Caco-2 (cell line): ENCODE results near the gene C17orf113. TPM values are rescaled to one million over a fixed set of nuclear protein-coding genes. Genes with fewer than 3 reads are reported as not detected.

Source experiments
- BruUV-seq: library from RNA; stranded (reverse); fragments of 400-500 nt; replicated peaks from 2 replicates; lab custom pipeline; 2021; lab: Mats Ljungman, UMichigan
- CTCF ChIA-PET: fragments of 300-600 bp; sonication (Branson Sonifier 250); formaldehyde crosslinking; loops from one replicate; lab custom pipeline; 2022; ENCODE audit warnings: antibody characterized with exemption; lab: Charles Lee
- POLR2A ChIA-PET: fragments of 300-600 bp; sonication (Branson Sonifier 250); formaldehyde crosslinking; loops from one replicate; lab custom pipeline; 2022; ENCODE audit warnings: antibody characterized with exemption; lab: Charles Lee
- DNase-seq, 2 experiments: peaks; one replicate each; pipeline versions ENCODE4 v3.0.0 to v3.0.0-alpha.2; 2020 to 2022
- H3K27me3 ChIP-seq: replicated peaks from 2 replicates; pipeline ENCODE4 v1.6.0; 2011; ENCODE audit warnings: low read length; ENCODE audit not compliant: control insufficient read depth, insufficient read depth
- H3K36me3 ChIP-seq: 2 replicates; pipeline ENCODE4 v1.5.1; 2011; ENCODE audit warnings: low read length; ENCODE audit not compliant: control insufficient read depth, insufficient read depth
- H3K4me1 ChIP-seq: fragments of 250-450 bp; sonication (Bioruptor Pico); 2 replicates; pipeline ENCODE4 v1.5.1; 2020; ENCODE audit warnings: mild to moderate bottlenecking
- H3K4me3 ChIP-seq: 2 replicates; pipeline ENCODE4 v1.5.1; 2011; ENCODE audit warnings: low read depth, mild to moderate bottlenecking, control low read depth, low read length
- H3K9me3 ChIP-seq: fragments of 250-450 bp; sonication (Bioruptor Pico); 2 replicates; pipeline ENCODE4 v1.5.1; 2020; ENCODE audit warnings: mild to moderate bottlenecking, moderate library complexity
- H3K27ac Mint-ChIP-seq: one replicate; pipeline ENCODE4 v1.8.0; 2022; ENCODE audit warnings: mixed read lengths; ENCODE audit not compliant: unreplicated experiment
- H3K27me3 Mint-ChIP-seq: one replicate; pipeline ENCODE4 v1.8.0; 2022; ENCODE audit warnings: mixed read lengths; ENCODE audit not compliant: insufficient read depth, unreplicated experiment
- H3K36me3 Mint-ChIP-seq: one replicate; pipeline ENCODE4 v1.8.0; 2022; ENCODE audit warnings: mild to moderate bottlenecking, mixed read lengths; ENCODE audit not compliant: insufficient read depth, unreplicated experiment
- H3K4me1 Mint-ChIP-seq: one replicate; pipeline ENCODE4 v1.8.0; 2022; ENCODE audit warnings: low read depth, mixed read lengths; ENCODE audit not compliant: unreplicated experiment
- H3K4me3 Mint-ChIP-seq: one replicate; pipeline ENCODE4 v1.8.0; 2022; ENCODE audit warnings: mild to moderate bottlenecking, moderate library complexity, mixed read lengths; ENCODE audit not compliant: unreplicated experiment
- H3K9me3 Mint-ChIP-seq: one replicate; pipeline ENCODE4 v1.8.0; 2022; ENCODE audit warnings: mixed read lengths; ENCODE audit not compliant: unreplicated experiment
- CTCF ChIP-seq, 2 experiments: fragments of 200-600 bp in 1 of 2; IDR thresholded peaks; 1 replicate in 1 of 2; 2 replicates in 1 of 2; pipeline versions ENCODE4 v1.5.1 to v1.8.0; 2011 to 2022; ENCODE audit warnings: antibody characterized with exemption in 1 of 2, control low read depth in 1 of 2, inconsistent platforms in 1 of 2, low read depth in 1 of 2, low read length in 1 of 2, mild to moderate bottlenecking in 1 of 2, moderate library complexity in 1 of 2; ENCODE audit not compliant: insufficient read depth in 1 of 2, severe bottlenecking in 1 of 2, unreplicated experiment in 1 of 2
- intact Hi-C: fragments of 100-400 bp; cut with micrococcal nuclease; formaldehyde crosslinking; loops from one replicate; pipeline ENCODE4 v1.10.0; 2022; ENCODE audit not compliant: unreplicated experiment
- total RNA-seq: library from RNA; stranded (reverse); gene quantifications from 2 replicates; pipeline ENCODE4 v1.2.3, GENCODE V29; 2022

C17orf113 gene
- total RNA-seq, 1 experiment from 2014 or later: 4.7 TPM

DNA sequence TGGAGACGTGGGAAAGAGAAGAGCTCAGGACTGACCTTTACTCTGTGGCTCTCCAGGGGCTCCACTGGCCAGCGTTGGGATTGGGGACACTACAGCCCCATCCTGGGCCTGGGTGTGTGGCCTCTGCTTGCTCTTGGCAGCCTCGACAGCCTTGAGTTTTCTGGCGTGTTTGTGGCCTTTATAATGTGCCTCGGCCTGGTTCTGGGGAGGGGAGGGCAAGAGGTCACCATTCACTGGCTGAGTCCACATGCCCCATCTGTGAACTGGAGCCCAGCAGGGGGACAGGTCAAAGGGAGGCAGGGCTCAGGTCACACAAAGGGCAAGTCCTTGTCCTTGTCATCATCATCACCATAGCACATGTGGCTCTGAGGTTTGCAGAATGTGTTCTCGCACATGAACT is 18.8 kb downstream of the C17orf113 start:
- H3K4me3 ChIP-seq: no peak overlapping the region
- intact Hi-C loops: no loop called here
- H3K4me1 ChIP-seq: no peaks in the 10 kb centered on the region
- H3K27me3 ChIP-seq: no peaks in the 10 kb centered on the region
- no peak overlapping the region for H3K4me3 Mint-ChIP-seq
- H3K9me3 ChIP-seq: no peaks in the 10 kb centered on the region
- H3K36me3 Mint-ChIP-seq: peaks cover 5% of the 10 kb centered on the region
- H3K9me3 Mint-ChIP-seq: no peaks in the 10 kb centered on the region
- ChIA-PET POLR2A (no interaction called here), CTCF (interaction anchor here (1.1 to 1.2 kb wide), 2 partner anchors 27 to 66 kb away, joined by 3 to 5 read pairs; no protein-coding TSS in a partner anchor)
- no TSS peak for BruUV-seq
- H3K27ac Mint-ChIP-seq: no peak overlapping the region
- TF ChIP-seq CTCF (IDR thresholded peaks at IDR 0.05; ENCODE audit: insufficient read depth in 1 of 2, low read depth in 1 of 2, low read length in 1 of 2, severe bottlenecking in 1 of 2, unreplicated experiment in 1 of 2): no peak
- no peaks in the 10 kb centered on the region for H3K27me3 Mint-ChIP-seq
- peaks cover 8% of the 10 kb centered on the region for H3K4me1 Mint-ChIP-seq
- DNase-seq: no peak
- H3K36me3 ChIP-seq: no peaks in the 10 kb centered on the region

GRCh38 chr17:42028791-42029127 is 21.6 kb downstream of the C17orf113 start:
- no TSS peak for BruUV-seq
- H3K4me1 ChIP-seq: peaks cover 17% of the 10 kb centered on the region

More at GRCh38 chr17:42028791-42029127, 21.6 kb downstream of the C17orf113 start:
- peaks cover 22% of the 10 kb centered on the region for H3K4me1 Mint-ChIP-seq
- H3K27ac Mint-ChIP-seq: peak overlapping the region; percentile 40
- no peaks in the 10 kb centered on the region for H3K9me3 ChIP-seq
- no peak overlapping the region for H3K4me3 Mint-ChIP-seq
- H3K36me3 Mint-ChIP-seq: peaks cover 5% of the 10 kb centered on the region
- ChIA-PET CTCF (interaction anchor here (0.8 to 1.5 kb wide), 6 partner anchors 9 to 66 kb away, joined by 3 to 4 read pairs (median 4); partner anchors contain the start of genes DNAJC7 and NKIRAS2), POLR2A (no interaction called here)
- no peaks in the 10 kb centered on the region for H3K27me3 Mint-ChIP-seq
- H3K9me3 Mint-ChIP-seq: no peaks in the 10 kb centered on the region
- 0 out of 2 replicates have a peak, but pooled peaks cover 2% of the 10 kb centered on the region for H3K36me3 ChIP-seq
- intact Hi-C loops: no loop called here
- H3K4me3 ChIP-seq: no peak overlapping the region
- H3K27me3 ChIP-seq: no peaks in the 10 kb centered on the region
- no peak for TF ChIP-seq CTCF (IDR thresholded peaks at IDR 0.05; ENCODE audit: insufficient read depth in 1 of 2, low read depth in 1 of 2, low read length in 1 of 2, severe bottlenecking in 1 of 2, unreplicated experiment in 1 of 2)
- DNase-seq: no peak
